Small intestine (tissue), 7 donors: ENCODE results near the gene AFF2. TPM values are rescaled to one million over a fixed set of nuclear protein-coding genes. Genes with fewer than 3 reads are reported as not detected.

Experiments
- DNase-seq, 2 donors: peaks; one replicate each; pipeline versions ENCODE4 v3.0.0 to v3.0.0-alpha.2; 2013
- FAIRE-seq: peaks from 2 replicates; lab custom pipeline; 2012; peaks lifted over from hg19 to GRCh38; lab: Jason Lieb, UNC
- H3K27ac ChIP-seq, 3 donors: one replicate each; pipeline ENCODE4 v1.5.1; 2013; ENCODE audit warnings: low read length in 2 of 3, mild to moderate bottlenecking in 2 of 3, control low read depth in 1 of 3, inconsistent platforms in 1 of 3, low read depth in 1 of 3, moderate library complexity in 1 of 3
- H3K27me3 ChIP-seq, 3 donors: one replicate each; pipeline ENCODE4 v1.6.1; 2013; ENCODE audit warnings: low read length in 3 of 3, inconsistent platforms in 1 of 3; ENCODE audit not compliant: control insufficient read depth in 3 of 3, insufficient read depth in 3 of 3
- H3K36me3 ChIP-seq, 3 donors: one replicate each; pipeline ENCODE4 v1.6.1; 2013; ENCODE audit warnings: low read length in 3 of 3, inconsistent platforms in 1 of 3, low read depth in 1 of 3, mild to moderate bottlenecking in 1 of 3, moderate library complexity in 1 of 3; ENCODE audit not compliant: control insufficient read depth in 3 of 3, insufficient read depth in 2 of 3
- H3K4me1 ChIP-seq, 3 donors: one replicate each; pipeline ENCODE4 v1.6.1; 2013; ENCODE audit warnings: low read length in 2 of 3, inconsistent platforms in 1 of 3, low read depth in 1 of 3, mild to moderate bottlenecking in 1 of 3, moderate library complexity in 1 of 3; ENCODE audit not compliant: control insufficient read depth in 3 of 3, insufficient read depth in 2 of 3
- H3K4me3 ChIP-seq, 3 donors: one replicate each; pipeline ENCODE4 v1.5.1; 2013; ENCODE audit warnings: low read length in 3 of 3, control low read depth in 1 of 3, inconsistent platforms in 1 of 3, low read depth in 1 of 3, mild to moderate bottlenecking in 1 of 3, moderate library complexity in 1 of 3
- H3K9me3 ChIP-seq, 2 donors: one replicate each; pipeline ENCODE4 v1.6.1; 2013; ENCODE audit warnings: low read depth in 1 of 2, low read length in 1 of 2; ENCODE audit not compliant: control insufficient read depth in 2 of 2, insufficient read depth in 1 of 2
- WGBS, 3 donors: extraction: QIAGEN DNeasy Blood & Tissue Kit; methylation state at CpG; one replicate each; pipeline ENCODE4 v1.1.7; 2013; 5-methylcytosine and 5-hydroxymethylcytosine counted together
- polyA plus RNA-seq, 4 donors: library from polyadenylated mRNA; stranded (reverse) in 3 of 4; unstranded in 1 of 4; fragments of 200-250 nt in 3 of 4; fragments of 120-200 nt in 1 of 4; gene quantifications; one replicate each; pipeline versions ENCODE4 v1.2.1 to v1.2.3, GENCODE V29; 2013
- donor health status: healthy with polysubstance abuse.
- donor health status: control.
- donor health status: control.
- donor health status: Bipolar disorder and iron deficiency.
- donor health status: healthy.

Gene AFF2
- polyA plus RNA-seq, 4 donors, result 0.34 to 1.2 TPM; not detected in 2

DNA sequence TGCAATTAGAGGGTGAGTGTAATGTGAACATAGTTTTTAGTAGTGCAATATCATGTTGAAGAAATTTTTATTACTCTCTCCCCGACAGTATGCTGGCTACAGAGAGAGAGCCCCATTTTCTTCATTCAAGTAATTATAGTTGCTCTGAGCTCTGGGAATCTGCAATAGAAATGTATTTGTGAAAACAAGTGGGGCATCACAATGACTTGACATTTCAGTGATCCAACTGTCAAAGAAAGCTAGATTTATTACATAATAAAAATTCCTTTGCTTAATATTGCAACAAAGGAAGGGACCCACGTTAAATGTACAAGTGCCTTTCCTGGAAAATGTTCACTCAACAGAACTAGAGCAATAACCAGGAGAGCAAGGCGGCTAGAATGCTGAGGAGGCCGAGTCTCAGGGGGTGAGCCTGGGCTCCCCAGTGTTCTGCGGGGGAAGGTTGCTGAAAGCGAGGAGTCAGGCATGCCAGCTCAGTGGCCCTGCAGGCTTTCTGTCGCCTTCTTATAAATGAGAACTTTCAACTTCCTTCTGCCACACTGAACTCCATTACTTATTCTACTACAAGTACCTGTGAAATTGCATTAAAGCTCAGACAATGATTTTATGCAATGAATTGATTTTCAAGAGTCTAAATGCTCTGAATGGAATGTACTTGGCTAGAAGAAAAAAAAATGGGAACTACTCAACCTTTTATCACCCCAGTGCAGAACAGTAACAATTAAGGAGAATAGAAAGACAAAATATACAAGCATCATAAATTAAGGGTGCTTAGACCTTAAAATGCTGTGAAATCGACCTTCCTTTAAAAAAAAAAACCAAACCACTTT, 476.4 kb downstream of the AFF2 start:
- Histone ChIP-seq H3K9me3 (no peaks in the 10 kb centered on the region), H3K36me3 (no peaks in the 10 kb centered on the region), H3K4me1 (no peaks in the 10 kb centered on the region), H3K4me3 (no peak overlapping the region), H3K27ac (peak overlapping the region in 1 of 3 donors; percentile 33), H3K27me3 (no peaks in the 10 kb centered on the region)
- WGBS, 3 donors, result 56 to 68% (median 60%) methylated on average over 8 of the region's 8 CpGs
- DNase-seq (no peak), FAIRE-seq (no peak)

DNA sequence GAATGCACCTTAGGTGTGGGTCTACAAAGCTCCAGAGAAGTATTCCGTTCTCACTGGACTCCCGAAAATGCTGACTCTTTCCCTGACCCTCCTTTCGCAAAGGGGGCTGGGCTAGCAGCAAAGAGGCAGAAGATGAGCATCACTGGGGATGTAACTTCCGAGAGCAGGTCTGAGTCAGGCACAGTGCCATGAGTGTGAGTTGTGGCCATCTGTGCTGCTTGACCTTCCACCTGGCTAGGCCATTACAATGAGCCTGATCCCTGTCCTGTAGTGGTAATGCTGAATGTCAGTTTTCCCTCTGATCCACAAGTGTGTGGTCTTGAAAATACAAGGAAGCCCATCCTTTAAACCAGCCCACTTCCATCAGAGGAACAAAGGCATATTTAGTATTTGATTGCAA, 479.4 kb downstream of the AFF2 start:
- DNase-seq (no peak), FAIRE-seq (no peak)
- peaks cover 0 to 9% (median 0%) of the 10 kb centered on the region in 3 donors for H3K4me1 ChIP-seq
- H3K27me3 ChIP-seq, result no peaks in the 10 kb centered on the region
- H3K4me3 ChIP-seq, result no peak overlapping the region
- WGBS, 3 donors, result 80 to 93% (median 88%) methylated on average over 4 of the region's 4 CpGs
- H3K9me3 ChIP-seq, result no peaks in the 10 kb centered on the region
- H3K36me3 ChIP-seq, result no peaks in the 10 kb centered on the region
- H3K27ac ChIP-seq, result no peak overlapping the region

DNA sequence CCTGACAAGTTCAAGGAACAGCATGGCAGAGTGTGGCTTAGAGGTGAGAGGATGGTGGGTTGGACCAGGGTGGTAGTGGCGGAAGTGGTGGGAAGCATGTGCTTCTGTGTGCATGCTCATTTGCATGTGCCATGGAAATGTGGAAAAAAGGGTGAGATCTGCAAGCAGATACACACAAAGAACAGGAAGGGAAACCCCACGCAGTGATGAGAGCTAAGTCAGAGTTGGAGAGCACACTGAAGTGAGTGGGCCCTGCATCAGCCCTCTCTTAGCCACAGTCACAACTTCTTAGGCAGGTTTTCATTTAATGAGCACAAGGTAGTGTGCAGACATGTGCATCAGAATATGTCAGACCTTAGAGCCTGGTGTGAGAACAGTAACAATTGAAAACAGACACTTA, 483.8 kb downstream of the AFF2 start:
- no peak for FAIRE-seq
- 65 to 89% (median 84%) methylated on average over 2 of the region's 2 CpGs for WGBS, 3 donors
- H3K4me3 ChIP-seq, result no peak overlapping the region

DNA sequence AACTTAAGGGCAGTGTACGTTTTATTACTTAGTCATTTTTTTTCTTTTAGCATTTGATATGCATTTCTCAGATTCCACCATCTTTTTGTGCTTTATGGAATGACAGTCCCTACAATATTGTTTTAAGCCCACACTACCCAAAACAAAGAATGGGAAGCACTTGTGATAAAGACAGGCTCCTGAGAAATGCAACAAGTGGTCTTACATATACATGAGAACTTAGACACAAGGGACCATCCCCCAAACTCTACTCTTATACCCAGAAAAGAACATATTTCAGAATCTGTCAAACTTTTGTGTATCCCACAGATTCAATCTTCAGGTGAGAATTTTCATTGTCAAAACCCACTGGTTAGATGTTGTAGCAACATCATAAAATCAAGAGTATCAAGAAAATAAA, 491.1 kb downstream of the AFF2 start:
- FAIRE-seq (no peak), DNase-seq (no peak)
- no peak overlapping the region for H3K4me3 ChIP-seq
- no peak overlapping the region for H3K27ac ChIP-seq
- H3K36me3 ChIP-seq, result no peaks in the 10 kb centered on the region
- no peaks in the 10 kb centered on the region for H3K9me3 ChIP-seq
- H3K27me3 ChIP-seq, result no peaks in the 10 kb centered on the region
- peaks cover 0 to 3% (median 0%) of the 10 kb centered on the region in 3 donors for H3K4me1 ChIP-seq
- 45 to 81% (median 63%) methylated on average over 1 of the region's 1 CpG for WGBS, 3 donors

More for the DNA sequence above, 483.8 kb downstream of the AFF2 start:
- no peak for DNase-seq
- Histone ChIP-seq H3K27me3 (no peaks in the 10 kb centered on the region), H3K36me3 (no peaks in the 10 kb centered on the region), H3K9me3 (no peaks in the 10 kb centered on the region), H3K4me1 (peaks cover 0 to 12% (median 0%) of the 10 kb centered on the region in 3 donors), H3K27ac (no peak overlapping the region)

DNA sequence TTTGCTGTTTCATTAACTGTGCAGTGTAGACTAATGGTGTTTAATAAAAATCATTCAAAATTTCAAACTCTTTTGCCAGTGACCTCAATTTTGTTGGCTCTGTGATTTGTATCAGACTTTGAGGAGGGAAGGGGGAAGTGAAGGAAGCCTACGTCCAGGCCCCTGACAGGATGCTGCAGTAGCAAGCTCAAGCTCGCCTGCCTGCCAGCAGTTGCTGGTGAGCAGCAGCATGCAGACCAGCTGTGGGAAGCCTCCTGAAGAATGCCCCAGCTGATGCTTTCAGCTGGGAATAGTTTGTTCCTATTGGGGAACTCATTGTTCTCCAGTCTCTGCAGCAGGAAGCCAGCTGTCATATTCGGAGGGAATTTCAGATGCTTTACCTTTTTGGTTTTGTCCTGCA, 495.2 kb downstream of the AFF2 start:
- 53 to 91% (median 58%) methylated on average over 3 of the region's 3 CpGs for WGBS, 3 donors
- FAIRE-seq, result no peak
- Histone ChIP-seq H3K36me3 (no peaks in the 10 kb centered on the region), H3K27ac (no peak overlapping the region), H3K27me3 (no peaks in the 10 kb centered on the region), H3K4me3 (no peak overlapping the region), H3K4me1 (no peaks in the 10 kb centered on the region), H3K9me3 (no peaks in the 10 kb centered on the region)
- DNase-seq, result no peak

DNA sequence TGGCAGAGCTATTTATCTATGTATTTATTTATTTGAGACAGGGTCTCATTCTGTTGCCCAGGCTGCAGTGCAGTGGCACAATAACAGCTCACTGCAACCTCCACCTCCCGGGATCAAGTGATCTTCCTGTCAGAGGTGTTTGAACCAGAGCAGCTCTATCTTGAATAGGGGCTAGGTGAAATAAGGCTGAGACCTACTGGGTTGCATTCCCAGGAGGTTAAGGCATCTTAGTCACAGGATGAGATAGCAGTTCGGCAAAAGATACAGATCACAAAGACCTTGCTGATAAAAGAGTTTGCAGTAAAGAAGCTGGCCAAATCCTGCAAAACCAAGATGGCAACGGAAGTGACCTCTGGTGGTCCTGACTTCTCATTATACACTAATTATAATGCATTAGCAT, 501.9 kb downstream of the AFF2 start:
- no peak for FAIRE-seq
- no peaks in the 10 kb centered on the region for H3K9me3 ChIP-seq
- H3K36me3 ChIP-seq, result no peaks in the 10 kb centered on the region
- no peak overlapping the region for H3K27ac ChIP-seq
- H3K4me3 ChIP-seq, result no peak overlapping the region
- no peak for DNase-seq
- whole genome bisulfite sequencing, 3 donors, result 54 to 73% (median 63%) methylated on average over 3 of the region's 3 CpGs
- H3K4me1 ChIP-seq, result no peaks in the 10 kb centered on the region
- no peaks in the 10 kb centered on the region for H3K27me3 ChIP-seq

DNA sequence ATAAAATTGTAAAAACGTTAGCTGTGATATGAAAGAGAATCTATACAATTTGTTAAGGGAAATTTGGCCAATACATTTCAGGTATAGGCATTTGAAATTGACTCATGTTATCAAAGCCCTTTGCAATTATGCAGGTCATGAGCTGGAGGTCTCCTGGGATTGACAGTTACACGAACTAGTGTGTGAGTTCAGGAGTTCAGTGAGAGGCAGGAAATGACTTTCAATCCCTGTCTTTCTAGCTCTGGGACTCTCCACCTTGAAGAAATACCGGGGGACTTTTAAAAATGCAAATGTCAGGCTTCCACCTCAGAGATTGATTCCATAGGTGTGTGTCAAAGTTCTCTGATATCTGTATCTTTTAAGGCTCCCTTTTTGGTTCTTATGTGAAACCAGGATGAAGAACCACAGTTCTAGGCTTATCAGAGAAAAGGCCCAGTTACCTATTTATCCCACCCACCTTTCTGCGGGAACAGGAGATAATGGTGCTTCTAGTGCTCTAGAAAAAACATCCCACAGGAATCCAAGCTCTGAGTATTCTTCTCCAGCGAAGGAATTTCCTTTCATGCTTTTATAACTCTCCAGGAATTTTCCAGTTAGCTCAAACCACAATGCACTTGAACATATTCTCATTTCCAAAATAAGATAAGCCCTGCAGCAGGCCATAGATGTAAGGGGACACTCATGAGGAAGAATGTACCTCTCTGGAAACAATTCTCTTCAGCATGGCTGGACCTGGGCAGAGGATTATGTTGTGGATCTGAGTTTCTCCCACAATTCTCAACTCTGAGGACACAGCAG, 503.6 kb downstream of the AFF2 start:
- WGBS, 3 donors, result 33 to 63% (median 42%) methylated on average over 5 of the region's 5 CpGs
- no peaks in the 10 kb centered on the region for H3K4me1 ChIP-seq
- FAIRE-seq (no peak), DNase-seq (no peak)
- H3K36me3 ChIP-seq, result no peaks in the 10 kb centered on the region
- H3K4me3 ChIP-seq, result no peak overlapping the region
- H3K9me3 ChIP-seq, result no peaks in the 10 kb centered on the region
- no peaks in the 10 kb centered on the region for H3K27me3 ChIP-seq
- H3K27ac ChIP-seq, result no peak overlapping the region

DNA sequence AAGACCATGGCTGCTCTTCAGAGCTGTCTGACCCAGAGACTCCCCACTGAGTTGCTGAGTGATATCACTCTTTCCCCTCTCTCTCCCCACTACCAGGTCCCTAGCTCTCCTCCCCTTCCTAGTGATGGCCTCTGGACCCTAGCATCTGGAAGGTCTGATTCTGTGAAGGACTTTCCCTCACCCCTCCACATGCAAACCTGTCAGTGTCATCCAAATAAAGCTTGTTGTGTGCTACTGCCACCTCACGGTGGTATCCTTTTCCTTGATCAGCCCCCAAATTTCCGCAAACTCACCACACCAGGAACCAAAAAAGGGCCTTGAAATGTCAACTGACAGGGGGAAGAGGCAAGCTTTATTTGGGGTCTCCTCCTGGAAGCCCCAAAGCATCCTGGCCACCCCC, 504.5 kb downstream of the AFF2 start:
- H3K4me3 ChIP-seq, result no peak overlapping the region
- H3K4me1 ChIP-seq, result no peaks in the 10 kb centered on the region
- DNase-seq (no peak), FAIRE-seq (no peak)
- no peaks in the 10 kb centered on the region for H3K27me3 ChIP-seq
- no peak overlapping the region for H3K27ac ChIP-seq
- 54 to 76% (median 74%) methylated on average over 2 of the region's 2 CpGs for WGBS, 3 donors
- no peaks in the 10 kb centered on the region for H3K9me3 ChIP-seq
- H3K36me3 ChIP-seq, result no peaks in the 10 kb centered on the region
